Thymus (tissue), 11 donors: Measurements from ENCODE around the gene HECW1. TPM values are rescaled to one million over a fixed set of nuclear protein-coding genes. Genes with fewer than 3 reads are reported as not detected.

ENCODE experiments used
- DNase-seq, 9 donors: peaks; one replicate each; pipeline ENCODE4 v3.0.0-alpha.2; 2013; ENCODE audit warnings: low spot score in 9 of 9, low read depth in 6 of 9, missing footprints in 1 of 9
- H3K27ac ChIP-seq, 2 donors: one replicate each; pipeline ENCODE4 v1.5.1; 2013; ENCODE audit warnings: control low read depth in 1 of 2, low read depth in 1 of 2, low read length in 1 of 2, mild to moderate bottlenecking in 1 of 2, moderate library complexity in 1 of 2
- H3K27me3 ChIP-seq, 2 donors: one replicate each; pipeline ENCODE4 v1.5.1; 2013; ENCODE audit warnings: low read length in 1 of 2; ENCODE audit not compliant: control insufficient read depth in 2 of 2, insufficient read depth in 1 of 2
- H3K36me3 ChIP-seq, 2 donors: one replicate each; pipeline ENCODE4 v1.5.1; 2013; ENCODE audit warnings: low read length in 1 of 2, mild to moderate bottlenecking in 1 of 2, moderate library complexity in 1 of 2; ENCODE audit not compliant: control insufficient read depth in 2 of 2, insufficient read depth in 2 of 2
- H3K4me1 ChIP-seq, 2 donors: one replicate each; pipeline ENCODE4 v1.5.1; 2013; ENCODE audit warnings: low read length in 2 of 2; ENCODE audit not compliant: control insufficient read depth in 2 of 2, insufficient read depth in 2 of 2
- H3K4me3 ChIP-seq, 2 donors: one replicate each; pipeline ENCODE4 v1.5.1; 2013; ENCODE audit warnings: low read length in 2 of 2, control low read depth in 1 of 2, mild to moderate bottlenecking in 1 of 2
- H3K9me3 ChIP-seq, 2 donors: one replicate each; pipeline ENCODE4 v1.5.1; 2013; ENCODE audit warnings: low read length in 1 of 2, mild to moderate bottlenecking in 1 of 2; ENCODE audit not compliant: control insufficient read depth in 2 of 2, insufficient read depth in 1 of 2
- WGBS: extraction: QIAGEN DNeasy Blood & Tissue Kit; methylation state at CpG from one replicate; pipeline ENCODE4 v1.1.7; 2013; 5-methylcytosine and 5-hydroxymethylcytosine counted together
- polyA plus RNA-seq: library from polyadenylated mRNA; stranded (reverse); fragments of 200-250 nt; gene quantifications from one replicate; pipeline ENCODE4 v1.2.3, GENCODE V29; 2013
- total RNA-seq: library from RNA; stranded (reverse); fragments of 120-200 nt; gene quantifications from one replicate; pipeline ENCODE4 v1.2.4, GENCODE V29; 2013
- donor health status: healthy.

Gene HECW1
- total and polyA plus RNA-seq, 2 donors = 0.05 to 0.23 TPM

DNA sequence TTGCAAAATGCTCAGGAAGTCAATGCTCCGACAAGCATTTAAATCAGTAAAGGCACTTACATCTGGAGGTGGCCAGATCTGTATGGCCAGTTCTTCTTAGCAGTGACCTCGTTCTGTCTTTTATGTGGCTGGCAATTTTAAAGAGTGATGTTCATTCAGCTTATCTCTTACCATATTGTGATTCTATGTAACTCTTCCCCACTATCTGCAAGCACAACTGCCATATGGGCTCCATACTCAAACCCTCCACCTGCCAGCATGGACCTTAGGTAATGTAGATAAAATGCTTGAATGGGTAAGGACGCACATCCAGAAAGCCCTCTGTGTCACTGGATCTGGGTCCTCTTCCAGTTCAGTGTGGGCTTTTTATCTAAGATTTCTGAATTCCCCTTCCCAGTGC lies 428.0 kb downstream of the HECW1 start:
- H3K4me1 ChIP-seq = no peaks in the 10 kb centered on the region
- DNase-seq = no peak
- H3K4me3 ChIP-seq = no peak overlapping the region
- H3K27me3 ChIP-seq = no peaks in the 10 kb centered on the region
- 95% methylated on average over 3 of the region's 3 CpGs for WGBS
- H3K36me3 ChIP-seq = no peaks in the 10 kb centered on the region
- H3K27ac ChIP-seq = no peak overlapping the region
- H3K9me3 ChIP-seq = no peaks in the 10 kb centered on the region

DNA sequence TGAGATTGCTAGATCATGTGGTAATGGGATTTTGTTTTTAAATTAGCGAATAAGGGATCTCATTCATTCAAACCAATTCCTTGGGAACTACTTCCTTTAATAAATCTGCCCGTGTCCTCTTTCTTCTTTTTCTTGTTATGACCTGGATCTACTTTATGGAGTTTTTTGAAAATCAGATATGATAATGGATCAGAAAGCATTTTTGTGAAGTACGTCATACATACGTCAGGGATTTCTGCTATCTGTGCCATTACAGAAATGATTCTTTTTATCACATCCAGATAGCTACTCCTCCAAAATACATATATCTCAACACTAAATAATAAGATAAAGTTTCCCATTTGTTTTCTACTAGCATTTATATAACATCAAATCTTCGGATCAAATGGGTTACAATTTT lies 430.3 kb downstream of the HECW1 start:
- no peak for DNase-seq
- peaks cover 0 to 7% of the 10 kb centered on the region in 2 donors for H3K9me3 ChIP-seq
- no peak overlapping the region for H3K27ac ChIP-seq
- no peak overlapping the region for H3K4me3 ChIP-seq
- H3K27me3 ChIP-seq = no peaks in the 10 kb centered on the region
- 96% methylated on average over 5 of the region's 5 CpGs for WGBS
- H3K4me1 ChIP-seq = no peaks in the 10 kb centered on the region
- H3K36me3 ChIP-seq = no peaks in the 10 kb centered on the region

DNA sequence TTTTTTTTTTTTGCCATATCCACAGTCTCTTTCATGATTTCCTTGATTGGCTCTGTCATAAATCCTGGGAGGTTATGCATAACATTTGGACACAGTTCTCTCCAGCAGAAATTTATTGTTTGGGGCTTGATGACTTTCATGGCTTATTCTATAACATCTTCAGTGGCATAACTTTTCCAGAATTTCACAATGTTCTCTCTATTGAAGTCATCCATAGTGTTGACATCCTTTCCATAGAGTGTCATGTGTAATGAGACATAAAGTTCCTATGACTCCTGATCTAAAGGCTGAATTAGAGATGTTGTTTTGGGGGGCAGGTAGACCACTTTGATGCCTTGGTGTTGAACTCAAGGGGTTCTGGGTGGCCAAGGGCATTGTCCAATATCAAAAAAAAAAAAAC lies 433.8 kb downstream of the HECW1 start:
- H3K27me3 ChIP-seq = peaks cover 0 to 2% of the 10 kb centered on the region in 2 donors
- H3K36me3 ChIP-seq = no peaks in the 10 kb centered on the region
- no peak overlapping the region for H3K27ac ChIP-seq
- peaks cover 0 to 7% of the 10 kb centered on the region in 2 donors for H3K9me3 ChIP-seq
- DNase-seq = no peak
- H3K4me3 ChIP-seq = no peak overlapping the region
- no peaks in the 10 kb centered on the region for H3K4me1 ChIP-seq

DNA sequence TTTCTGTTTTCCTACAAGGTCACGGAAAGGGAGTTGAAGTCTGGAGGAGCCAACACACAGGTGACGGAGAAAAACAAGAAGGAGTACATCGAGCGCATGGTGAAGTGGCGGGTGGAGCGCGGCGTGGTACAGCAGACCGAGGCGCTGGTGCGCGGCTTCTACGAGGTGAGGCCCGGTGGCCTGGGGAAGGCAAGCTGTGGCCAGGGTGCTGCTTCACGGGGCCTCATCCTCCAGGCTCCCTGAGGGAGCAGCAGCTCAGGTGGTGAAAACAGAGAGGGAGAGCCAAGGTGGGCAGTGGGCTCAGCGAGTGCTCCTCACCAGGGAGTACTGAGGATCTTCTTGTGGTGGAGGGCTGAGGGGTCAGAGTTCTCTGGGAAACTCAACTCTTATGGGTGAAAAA lies 438.0 kb downstream of the HECW1 start:
- Histone ChIP-seq H3K4me3 (no peak overlapping the region), H3K36me3 (no peaks in the 10 kb centered on the region), H3K4me1 (no peaks in the 10 kb centered on the region), H3K27me3 (peaks cover 2% of the 10 kb centered on the region in 2 donors), H3K9me3 (peaks cover 0 to 7% of the 10 kb centered on the region in 2 donors), H3K27ac (no peak overlapping the region)
- DNase-seq = no peak
- WGBS = 96% methylated on average over 16 of the region's 16 CpGs

DNA sequence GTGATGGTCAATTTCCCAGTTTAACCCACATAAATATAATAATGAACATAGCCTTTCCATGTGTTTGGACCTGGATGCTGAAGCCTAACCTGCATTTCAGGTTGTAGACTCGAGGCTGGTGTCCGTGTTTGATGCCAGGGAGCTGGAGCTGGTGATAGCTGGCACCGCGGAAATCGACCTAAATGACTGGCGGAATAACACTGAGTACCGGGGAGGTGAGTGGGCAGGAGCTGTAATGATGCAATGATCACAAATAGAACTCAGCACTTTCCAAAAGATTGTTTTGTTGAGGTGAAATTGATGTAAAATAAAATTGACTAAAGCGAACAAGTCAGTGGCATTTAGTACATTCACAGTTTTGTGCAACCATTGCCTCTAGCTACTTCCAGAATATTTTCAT lies 439.7 kb downstream of the HECW1 start:
- Histone ChIP-seq H3K4me1 (no peaks in the 10 kb centered on the region), H3K27ac (no peak overlapping the region), H3K36me3 (no peaks in the 10 kb centered on the region), H3K4me3 (no peak overlapping the region), H3K27me3 (peaks cover 2% of the 10 kb centered on the region in 2 donors), H3K9me3 (peaks cover 0 to 3% of the 10 kb centered on the region in 2 donors)
- no peak for DNase-seq
- WGBS = 96% methylated on average over 8 of the region's 8 CpGs

DNA sequence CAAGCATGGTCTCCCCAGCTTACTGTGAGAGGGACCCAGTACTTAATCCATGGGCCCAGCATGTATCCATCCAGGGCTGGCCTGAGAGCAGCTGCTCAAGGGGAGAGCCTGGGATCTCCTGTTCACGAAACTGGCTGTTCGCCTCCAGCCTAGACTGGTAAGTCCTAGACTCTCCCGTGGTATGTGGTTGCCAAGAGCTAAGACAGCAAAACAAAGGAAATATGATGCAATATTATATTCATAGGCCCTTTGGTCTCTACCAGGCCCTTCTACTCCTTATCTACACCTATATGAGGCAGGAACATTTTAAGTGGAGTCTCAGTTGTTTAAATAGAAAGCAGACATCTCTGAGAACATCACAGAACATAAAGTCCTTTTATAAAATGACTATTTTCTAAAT lies 441.6 kb downstream of the HECW1 start:
- Histone ChIP-seq H3K4me3 (no peak overlapping the region), H3K4me1 (no peaks in the 10 kb centered on the region), H3K36me3 (no peaks in the 10 kb centered on the region), H3K27me3 (peaks cover 2% of the 10 kb centered on the region in 2 donors), H3K9me3 (no peaks in the 10 kb centered on the region), H3K27ac (no peak overlapping the region)
- WGBS = 84% methylated on average over 3 of the region's 3 CpGs
- peak in 1 of 9 donors; percentile 4 for DNase-seq

DNA sequence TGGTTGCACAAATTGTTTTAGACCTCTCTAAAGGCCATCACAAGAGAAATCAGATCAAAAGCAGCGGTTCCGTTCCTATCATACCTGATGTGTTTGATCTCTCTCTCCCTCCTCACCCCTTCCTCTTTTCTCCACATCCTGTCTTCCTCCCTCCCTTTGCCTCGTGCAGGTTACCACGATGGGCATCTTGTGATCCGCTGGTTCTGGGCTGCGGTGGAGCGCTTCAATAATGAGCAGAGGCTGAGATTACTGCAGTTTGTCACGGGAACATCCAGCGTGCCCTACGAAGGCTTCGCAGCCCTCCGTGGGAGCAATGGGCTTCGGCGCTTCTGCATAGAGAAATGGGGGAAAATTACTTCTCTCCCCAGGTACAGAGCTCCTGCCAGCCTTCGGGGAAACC lies 442.0 kb downstream of the HECW1 start:
- no peaks in the 10 kb centered on the region for H3K4me1 ChIP-seq
- WGBS = 80% methylated on average over 15 of the region's 15 CpGs

DNA sequence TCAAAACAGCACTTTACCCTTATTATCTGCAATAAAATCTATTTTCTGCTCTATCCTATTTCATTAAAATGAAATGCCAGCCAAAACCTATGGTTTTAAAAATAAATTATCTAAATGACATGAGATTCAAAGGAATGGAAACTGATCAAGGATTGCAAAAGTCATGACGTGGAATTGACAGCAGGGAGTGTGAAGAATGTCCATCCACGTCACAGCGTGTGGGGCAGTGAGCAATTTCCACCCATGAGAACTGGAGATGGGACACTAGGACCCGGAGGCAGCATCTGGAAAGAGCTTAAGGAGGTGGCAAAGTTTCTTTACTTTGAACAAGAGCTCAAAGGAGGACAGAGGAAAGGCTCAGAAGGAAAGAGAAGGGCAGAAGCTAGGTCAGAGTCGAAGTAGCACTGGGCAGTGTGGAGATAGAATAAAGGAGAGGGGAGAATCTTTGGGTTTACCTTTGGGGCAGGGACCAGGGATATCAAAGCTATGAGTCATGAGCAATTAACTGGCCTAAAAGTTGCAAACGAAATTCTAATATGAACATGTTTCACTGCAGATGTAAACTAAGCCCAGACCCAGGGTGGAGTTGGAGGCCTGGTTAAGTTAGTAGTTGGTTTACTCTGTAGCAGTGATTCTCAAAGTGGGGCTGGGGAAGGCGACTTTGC lies 445.5 kb downstream of the HECW1 start:
- no peak overlapping the region for H3K4me3 ChIP-seq
- no peaks in the 10 kb centered on the region for H3K27me3 ChIP-seq
- H3K9me3 ChIP-seq = no peaks in the 10 kb centered on the region
- 96% methylated on average over 7 of the region's 7 CpGs for WGBS
- no peak for DNase-seq
- H3K27ac ChIP-seq = no peak overlapping the region
- no peaks in the 10 kb centered on the region for H3K4me1 ChIP-seq
- H3K36me3 ChIP-seq = no peaks in the 10 kb centered on the region

More for the DNA sequence above, 442.0 kb downstream of the HECW1 start:
- Histone ChIP-seq H3K9me3 (no peaks in the 10 kb centered on the region), H3K27me3 (peaks cover 2% of the 10 kb centered on the region in 2 donors), H3K4me3 (no peak overlapping the region), H3K36me3 (no peaks in the 10 kb centered on the region), H3K27ac (no peak overlapping the region)
- peak in 3 of 9 donors; percentile 5 to 42 (median 9) for DNase-seq

DNA sequence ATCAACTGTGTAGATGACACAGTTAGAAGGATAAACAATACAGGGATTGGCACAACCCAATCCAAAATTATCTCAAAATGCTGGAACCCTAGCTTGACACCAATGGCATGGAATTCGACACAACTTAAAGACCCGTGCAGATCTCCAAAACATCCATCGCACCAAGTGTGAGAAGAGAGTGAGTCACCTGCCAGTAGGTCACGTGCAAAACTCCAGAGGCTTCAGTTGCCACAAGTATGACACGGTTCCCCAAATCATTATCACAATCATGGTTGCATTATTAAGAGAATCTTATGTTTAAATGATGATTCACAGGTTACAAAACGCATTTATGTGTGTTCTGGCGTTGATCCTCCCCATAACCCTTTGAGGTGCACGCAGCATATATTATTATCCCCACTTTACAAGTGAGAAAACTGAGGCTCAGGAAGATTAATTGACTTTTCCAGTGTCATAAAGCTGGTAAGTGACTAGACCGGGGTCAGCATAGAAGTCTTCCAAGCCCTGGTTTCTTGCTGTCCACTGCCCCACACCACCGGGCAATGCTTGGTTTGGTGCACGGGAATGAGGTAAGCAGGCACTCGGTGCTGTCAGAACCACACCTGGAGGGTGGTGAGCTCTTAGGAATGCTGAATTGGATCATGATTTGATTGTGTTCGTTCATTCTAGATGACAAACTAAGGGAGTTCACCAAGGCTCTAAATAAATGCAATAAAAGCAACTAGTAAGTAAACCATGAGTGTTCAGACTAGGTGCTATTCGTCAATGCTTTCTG lies 446.9 kb downstream of the HECW1 start:
- Histone ChIP-seq H3K36me3 (no peaks in the 10 kb centered on the region), H3K4me3 (no peak overlapping the region), H3K27ac (no peak overlapping the region), H3K9me3 (no peaks in the 10 kb centered on the region), H3K4me1 (no peaks in the 10 kb centered on the region), H3K27me3 (no peaks in the 10 kb centered on the region)
- 96% methylated on average over 14 of the region's 14 CpGs for WGBS
- no peak for DNase-seq
